Left colon (tissue), 2 donors: ENCODE results near the gene ERN2. TPM values are rescaled to one million over a fixed set of nuclear protein-coding genes. Genes with fewer than 3 reads are reported as not detected.
A peak's percentile ranks its signal among the peaks of the same experiment; 100 is the strongest.

Experiments
- ATAC-seq: fragments of 200-7000 bp; cut with Tn5 transposase; one replicate; pipeline ENCODE4 v1.9.1; 2020; ENCODE audit warnings: mild to moderate bottlenecking, moderate library complexity
- DNase-seq, 2 donors: peaks; one replicate each; pipeline ENCODE4 v3.0.0-alpha.2; 2020
- intact Hi-C, 2 donors: fragments of 100-400 bp; cut with DNase I in 1 of 2; cut with micrococcal nuclease in 1 of 2; formaldehyde crosslinking; loops; one replicate each; pipeline versions ENCODE4 v1.11.2 to v1.14.0; 2022; cut with DNase I, micrococcal nuclease
- total RNA-seq, 2 donors: library from RNA; stranded (reverse); fragmentation: NEBNext Ultra II Directional; extraction: Animal tissue kit (Norgen Biotek cat#: 25700); gene quantifications; one replicate each; pipeline ENCODE4 v1.2.1, GENCODE V29; 2021
- donor health status: DM: no; HTN: no; CAD: no.
- donor health status: DM: yes; HTN: yes; CAD: no.

ERN2 gene
- total RNA-seq, 2 donors from 2014 or later = 140 to 199 TPM

DNA sequence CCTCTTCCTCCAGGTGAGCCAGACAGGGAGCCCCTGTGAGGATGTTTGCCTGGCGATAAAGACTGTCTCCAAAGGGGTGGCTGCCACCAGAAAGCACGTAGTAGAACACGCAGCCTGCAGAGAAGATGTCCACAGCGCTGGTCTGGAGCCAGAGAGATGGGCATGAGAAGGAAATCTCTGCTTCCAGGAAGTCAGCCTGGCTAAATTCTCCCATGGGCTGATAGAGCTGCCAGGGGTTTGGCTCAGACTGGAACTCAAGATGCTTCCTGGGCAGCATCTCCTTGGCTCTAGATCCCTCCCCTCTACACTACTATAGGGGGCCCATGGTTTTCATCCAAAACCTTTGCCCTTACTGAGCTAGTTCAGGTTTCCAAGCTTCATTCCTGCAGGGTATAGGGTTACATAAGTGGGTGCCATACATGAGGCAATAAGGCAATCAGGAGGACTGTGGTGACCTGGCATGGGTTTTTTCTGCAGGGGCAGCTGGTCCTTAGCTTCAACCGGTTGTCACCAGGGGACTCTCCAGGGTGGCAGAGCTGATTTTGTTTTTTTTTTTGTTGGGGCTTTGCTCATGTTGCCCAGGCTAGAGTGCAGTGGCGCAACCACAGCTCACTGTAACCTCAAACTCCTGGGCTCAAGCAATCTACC is 20.7 kb downstream of the ERN2 start:
- intact Hi-C loops = no loop called here
- DNase-seq (no peak), ATAC-seq (no peak)

DNA sequence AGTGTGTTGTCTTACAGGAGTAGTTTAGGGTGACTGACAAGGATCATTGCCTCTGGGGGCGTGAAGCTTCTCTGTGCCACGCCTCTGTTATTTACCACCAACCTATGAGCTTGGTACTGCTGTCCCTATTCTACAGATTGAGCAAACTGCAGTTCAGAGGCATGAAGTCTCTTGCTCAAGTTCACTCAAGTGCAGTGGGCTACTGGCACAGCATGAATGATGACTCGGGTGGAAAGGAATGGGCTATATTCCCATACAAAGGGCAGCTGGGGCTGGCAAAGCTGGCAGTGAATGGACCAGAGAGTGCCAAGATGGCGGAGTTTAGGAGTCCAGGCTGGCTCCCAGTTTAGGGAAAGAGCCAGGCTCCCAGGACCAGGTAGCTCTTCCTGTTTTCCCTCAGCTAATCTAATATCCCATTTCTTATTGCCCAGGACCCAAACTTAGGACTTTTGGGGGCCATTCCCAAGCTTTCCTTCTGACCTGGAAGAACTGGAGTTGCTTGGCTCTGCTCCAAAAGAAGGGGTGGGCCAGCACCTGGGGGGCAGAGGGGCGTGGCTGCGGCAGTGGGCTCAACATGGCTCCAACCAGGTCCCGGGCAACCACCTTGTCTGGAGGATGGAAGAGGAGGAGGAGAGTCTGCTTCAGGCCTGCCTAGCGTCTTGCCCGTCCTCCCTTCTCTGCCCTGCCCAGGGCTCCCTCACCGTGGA is 21.4 kb downstream of the ERN2 start:
- intact Hi-C loops = no loop called here
- no peak for DNase-seq
- peak; percentile 2 for ATAC-seq

DNA sequence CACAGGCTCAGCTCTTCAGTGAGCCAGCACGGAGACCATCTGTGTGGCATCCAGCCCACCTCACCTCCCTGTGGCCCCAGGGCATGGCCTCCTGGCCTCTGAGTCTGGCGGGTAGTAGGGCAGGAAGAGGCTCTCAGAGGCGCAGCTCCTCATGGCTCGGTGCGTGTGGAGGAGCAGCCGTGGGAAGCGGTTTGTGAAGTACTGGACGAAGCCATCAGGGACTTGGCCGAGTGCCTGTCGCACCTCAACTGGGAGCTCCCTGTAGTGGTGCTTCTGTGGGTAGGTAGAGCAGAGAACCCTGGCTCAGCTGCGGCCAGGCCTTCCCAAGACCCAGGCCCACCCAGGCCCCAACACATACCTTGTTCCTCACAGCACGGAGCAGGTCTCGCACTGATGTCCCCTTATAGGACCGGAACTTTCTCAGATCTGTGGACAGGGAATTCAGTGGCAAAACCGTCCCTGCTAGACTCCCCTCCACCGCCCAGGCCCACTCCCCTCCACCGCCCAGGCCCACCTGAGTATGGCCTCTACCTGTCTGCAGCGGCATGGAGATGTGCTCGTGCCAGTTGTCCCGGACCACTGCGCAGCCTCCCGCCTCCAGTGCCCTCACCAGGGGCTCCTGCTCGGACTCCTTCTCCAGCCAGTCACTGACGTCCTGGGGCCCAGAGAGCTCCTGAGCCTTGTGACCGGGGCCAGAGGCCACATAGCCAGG is 22.1 kb downstream of the ERN2 start:
- DNase-seq (no peak), ATAC-seq (no peak)
- intact Hi-C loops = no loop called here

DNA sequence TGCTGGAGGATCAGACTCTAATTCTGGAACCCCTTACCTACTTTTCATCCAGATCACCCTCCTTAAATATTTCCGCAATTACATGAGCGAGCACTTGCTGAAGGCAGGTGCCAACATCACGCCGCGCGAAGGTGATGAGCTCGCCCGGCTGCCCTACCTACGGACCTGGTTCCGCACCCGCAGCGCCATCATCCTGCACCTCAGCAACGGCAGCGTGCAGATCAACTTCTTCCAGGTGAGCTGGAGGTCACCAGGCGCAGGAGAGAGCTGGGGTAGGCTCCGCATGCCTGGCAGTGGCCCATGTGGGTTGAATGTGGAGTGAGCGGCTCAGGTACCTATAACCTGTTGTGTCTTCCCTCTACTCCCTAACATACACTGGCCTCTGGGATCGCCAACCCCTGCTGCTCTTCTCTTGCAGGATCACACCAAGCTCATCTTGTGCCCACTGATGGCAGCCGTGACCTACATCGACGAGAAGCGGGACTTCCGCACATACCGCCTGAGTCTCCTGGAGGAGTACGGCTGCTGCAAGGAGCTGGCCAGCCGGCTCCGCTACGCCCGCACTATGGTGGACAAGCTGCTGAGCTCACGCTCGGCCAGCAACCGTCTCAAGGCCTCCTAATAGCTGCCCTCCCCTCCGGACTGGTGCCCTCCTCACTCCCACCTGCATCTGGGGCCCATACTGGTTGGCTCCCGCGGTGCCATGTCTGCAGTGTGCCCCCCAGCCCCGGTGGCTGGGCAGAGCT is 23.4 kb downstream of the ERN2 start:
- no peak for DNase-seq
- intact Hi-C loops = no loop called here
- ATAC-seq = peak; percentile 16

GRCh38 chr16:23687034-23687808 is 25.8 kb downstream of the ERN2 start:
- ATAC-seq (peak; percentile 6), DNase-seq (no peak)
- intact Hi-C loops = no loop called here

DNA sequence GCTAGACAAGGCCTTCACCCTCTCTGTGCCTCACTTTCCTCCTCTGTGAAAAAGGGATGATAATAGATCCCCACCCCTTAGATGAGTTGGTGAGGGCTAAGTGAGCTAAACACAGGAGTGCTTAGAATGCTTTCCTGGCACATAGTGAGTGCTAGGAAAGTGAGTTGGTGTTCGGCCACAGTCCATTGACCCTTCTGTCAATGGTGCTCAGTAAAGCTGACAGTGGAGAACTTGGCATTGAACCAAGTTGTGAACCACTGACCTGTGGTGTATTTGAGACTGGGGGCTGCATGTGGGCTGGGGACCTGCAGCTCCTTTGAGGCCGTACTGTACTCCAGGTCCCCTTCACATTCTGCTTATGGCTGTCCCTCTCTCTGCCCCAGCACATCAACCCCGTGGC is 29.5 kb downstream of the ERN2 start:
- ATAC-seq (no peak), DNase-seq (no peak)
- intact Hi-C loops = no loop called here

DNA sequence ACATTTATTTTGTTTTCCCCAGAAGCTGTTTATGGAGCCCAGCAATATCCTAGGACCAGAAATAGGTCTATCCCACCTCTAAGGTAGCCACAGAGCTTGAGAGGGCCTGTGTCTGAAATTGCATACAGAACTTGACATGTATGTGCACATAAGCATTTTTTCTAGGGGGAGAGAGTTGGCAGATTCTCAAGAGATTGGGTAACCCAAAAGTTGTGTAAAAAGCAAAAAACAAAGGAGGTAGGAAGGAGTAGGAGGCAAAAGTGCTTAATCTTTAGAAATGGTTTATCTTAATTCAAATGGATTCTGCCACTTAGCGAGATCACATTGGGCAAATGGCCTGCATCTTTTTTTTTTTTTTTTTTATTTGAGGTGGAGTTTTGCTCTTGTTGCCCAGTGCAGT is 30.8 kb downstream of the ERN2 start:
- intact Hi-C loops = no loop called here
- no peak for ATAC-seq
- no peak for DNase-seq

DNA sequence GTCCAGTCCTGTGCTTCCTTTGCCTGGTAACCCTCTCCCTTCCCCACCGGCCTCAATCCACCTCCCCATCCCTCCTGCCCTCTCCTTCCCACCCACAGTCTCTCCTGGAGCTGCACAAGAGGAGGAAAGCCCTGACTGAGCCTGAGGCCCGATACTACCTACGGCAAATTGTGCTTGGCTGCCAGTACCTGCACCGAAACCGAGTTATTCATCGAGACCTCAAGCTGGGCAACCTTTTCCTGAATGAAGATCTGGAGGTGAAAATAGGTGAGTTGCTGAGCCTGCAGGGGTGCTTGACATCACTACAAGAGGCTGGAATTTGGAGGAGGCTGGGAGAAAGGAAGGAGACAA is 33.1 kb downstream of the ERN2 start:
- DNase-seq = no peak
- ATAC-seq = no peak
- intact Hi-C loops = no loop called here

- ATAC-seq (peak; percentile 57), DNase-seq (peak; percentile 69 to 74)
- intact Hi-C loops = no loop called here
These were observed 33.6 kb downstream of the ERN2 start for GRCh38 chr16:23679274-23679985.

DNA sequence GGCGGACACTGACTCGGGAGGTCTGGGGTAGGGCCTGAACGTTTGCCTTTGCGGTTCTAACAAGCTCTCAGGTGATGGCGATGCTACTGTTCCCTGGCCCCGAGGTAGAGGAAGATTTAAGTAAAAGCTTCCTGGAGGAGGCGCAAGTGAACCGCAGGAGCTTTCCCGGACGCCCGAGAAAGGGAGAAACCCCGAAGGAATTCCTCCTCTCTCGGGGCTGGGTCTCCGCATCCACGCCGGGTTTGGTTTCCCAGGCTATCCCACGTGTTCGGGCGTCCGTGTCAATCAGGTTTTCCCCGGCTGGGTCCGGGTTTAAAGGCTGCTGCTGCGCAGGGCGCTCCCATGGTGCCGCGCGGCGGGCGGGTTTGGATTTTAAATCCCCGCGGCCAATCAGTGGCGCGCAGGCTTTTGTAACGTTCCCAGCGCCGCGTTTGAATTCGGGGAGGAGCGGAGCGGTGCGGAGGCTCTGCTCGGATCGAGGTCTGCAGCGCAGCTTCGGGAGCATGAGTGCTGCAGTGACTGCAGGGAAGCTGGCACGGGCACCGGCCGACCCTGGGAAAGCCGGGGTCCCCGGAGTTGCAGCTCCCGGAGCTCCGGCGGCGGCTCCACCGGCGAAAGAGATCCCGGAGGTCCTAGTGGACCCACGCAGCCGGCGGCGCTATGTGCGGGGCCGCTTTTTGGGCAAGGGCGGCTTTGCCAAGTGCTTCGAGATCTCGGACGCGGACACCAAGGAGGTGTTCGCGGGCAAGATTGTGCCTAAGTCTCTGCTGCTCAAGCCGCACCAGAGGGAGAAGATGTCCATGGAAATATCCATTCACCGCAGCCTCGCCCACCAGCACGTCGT is 34.4 kb downstream of the ERN2 start, which contains the start of gene PLK1:
Gene PLK1 (plus strand): TSS at position 460 of the 844 bp plus-strand sequence. CDS start 44 bp downstream, at position 504.
- intact Hi-C loops = no loop called here
- peak; percentile 79 to 89 for DNase-seq
- ATAC-seq = peak; percentile 82

- DNase-seq (no peak), ATAC-seq (peak; percentile 56)
- intact Hi-C loops = no loop called here
These were observed 36.0 kb downstream of the ERN2 start for GRCh38 chr16:23676924-23677480.

- no peak for DNase-seq
- no peak for ATAC-seq
- intact Hi-C loops = no loop called here
These were observed 38.9 kb downstream of the ERN2 start for GRCh38 chr16:23673971-23674614.

DNA sequence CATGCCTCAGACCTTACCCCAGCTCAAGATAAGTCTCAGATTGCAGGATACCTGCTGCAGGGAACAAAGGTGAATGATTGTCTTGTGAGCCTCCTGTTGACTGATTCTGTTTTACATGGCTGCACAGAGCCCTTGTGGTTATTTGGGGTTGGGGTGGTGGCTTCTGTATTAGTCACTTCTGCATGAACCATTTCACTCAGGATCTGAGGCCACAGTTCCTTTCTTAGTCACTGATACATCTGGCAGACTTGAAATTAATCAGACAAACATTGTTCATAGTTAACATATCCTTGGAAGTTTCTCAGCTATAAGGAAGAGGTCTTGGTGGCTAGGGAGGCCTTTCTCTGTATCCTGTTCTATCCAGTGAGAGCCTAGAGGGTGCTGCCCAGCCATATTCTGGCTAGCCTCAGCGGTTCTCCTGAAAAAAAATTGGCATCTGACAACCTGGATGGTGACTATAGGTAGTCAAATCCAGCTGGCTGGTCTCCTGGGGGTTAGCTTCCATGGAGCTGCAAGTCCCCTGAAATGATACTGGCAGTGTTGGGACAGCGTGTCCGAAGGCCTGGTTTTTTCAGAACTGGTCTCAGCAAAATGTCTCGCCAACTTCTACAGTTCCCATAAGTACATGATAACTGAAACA is 42.8 kb downstream of the ERN2 start:
- DNase-seq = no peak
- intact Hi-C loops = no loop called here
- no peak for ATAC-seq

DNA sequence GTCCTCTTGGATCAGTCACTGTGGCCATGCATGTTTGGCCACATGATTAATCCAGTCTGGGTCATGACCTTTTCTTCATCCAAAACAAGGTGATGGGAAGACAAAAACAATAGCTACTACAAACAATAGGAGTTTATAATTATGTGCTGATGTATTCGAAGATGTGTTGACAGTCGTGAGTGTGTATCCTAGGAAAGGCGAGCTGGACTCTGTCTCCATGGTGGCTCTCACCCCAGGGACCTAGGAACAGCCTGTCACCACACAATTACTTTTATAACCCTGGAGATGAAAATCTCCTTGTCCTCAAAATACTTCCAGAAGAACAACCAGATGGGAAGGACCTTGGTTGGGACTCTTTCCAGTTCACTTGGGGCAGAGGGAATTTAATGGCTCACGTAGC is 44.1 kb downstream of the ERN2 start:
- intact Hi-C loops = no loop called here
- no peak for DNase-seq
- ATAC-seq = no peak

DNA sequence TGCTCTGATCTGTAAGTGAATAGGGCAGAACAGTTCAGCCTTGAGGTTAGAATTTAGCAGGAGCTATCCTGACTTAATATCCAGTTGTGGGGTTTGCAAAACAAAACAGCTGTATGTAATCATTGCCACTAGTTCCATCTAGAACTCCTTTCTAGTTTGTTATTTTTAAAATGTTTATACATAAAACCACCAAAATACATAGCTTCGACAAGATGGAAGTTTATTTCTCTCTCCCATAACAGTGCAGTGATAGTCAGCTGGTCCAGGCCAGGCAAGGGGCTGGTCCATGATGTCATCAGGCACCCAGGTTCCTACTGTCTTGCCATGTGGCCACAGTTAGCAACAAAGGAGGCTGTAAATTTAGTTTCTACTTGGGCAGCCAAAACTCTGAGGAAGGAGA is 44.8 kb downstream of the ERN2 start:
- no peak for DNase-seq
- intact Hi-C loops = no loop called here
- ATAC-seq = no peak

DNA sequence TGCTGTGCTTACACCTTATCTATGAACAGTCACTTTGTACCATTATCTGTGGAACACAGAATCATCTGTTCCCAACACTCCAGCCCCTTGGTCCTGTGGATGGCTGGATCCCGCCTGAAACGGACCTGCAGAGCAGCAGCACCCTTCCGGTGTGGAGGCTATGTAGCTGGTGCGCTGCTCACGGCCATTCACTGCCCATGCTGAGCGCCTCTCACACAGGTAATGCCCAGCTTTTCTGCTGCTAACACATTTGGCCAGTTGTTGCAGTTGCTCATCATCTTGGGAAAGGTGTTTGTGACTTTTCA is 45.7 kb downstream of the ERN2 start:
- intact Hi-C loops = no loop called here
- ATAC-seq (no peak), DNase-seq (no peak)
